ENCODE measurements around the gene MTUS2. TPM values are rescaled to one million over a fixed set of nuclear protein-coding genes. Genes with fewer than 3 reads are reported as not detected.

The MTUS2 gene
- total RNA-seq, 4 donors from 2014 or later: 0.26 to 0.72 (median 0.38) TPM; not detected in 1

DNA sequence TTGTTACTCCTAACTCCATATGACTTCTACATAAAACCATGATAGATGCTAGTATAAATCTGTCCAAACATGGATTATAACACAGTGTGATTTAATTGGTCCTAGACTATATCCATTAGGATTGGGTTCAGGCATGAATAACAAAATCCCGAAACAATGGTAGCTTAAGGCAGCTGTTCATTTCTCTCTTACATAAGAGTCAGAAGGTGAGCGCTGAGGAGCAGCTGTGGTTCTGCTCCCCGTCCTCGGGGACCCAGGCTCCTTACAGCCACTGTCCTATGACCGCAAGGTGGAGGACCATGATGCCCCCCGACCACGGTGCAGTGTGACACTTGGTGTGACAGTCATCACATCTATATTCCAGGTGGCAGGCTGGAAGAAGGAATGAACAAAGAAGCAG is 629.6 kb downstream of the MTUS2 start:
- no peaks in the 10 kb centered on the region for H3K36me3 ChIP-seq
- no peaks in the 10 kb centered on the region for H3K27me3 ChIP-seq
- peaks cover 3% of the 10 kb centered on the region for H3K4me1 ChIP-seq
- no peak for DNase-seq (ENCODE audit: low spot score in 2 of 2)
- TF ChIP-seq POLR2AphosphoS5 (IDR thresholded peaks at IDR 0.05) (no peak), EP300 (IDR thresholded peaks at IDR 0.05) (no peak), POLR2A (IDR thresholded peaks at IDR 0.05) (no peak)
- TF ChIP-seq, protein P1, sequence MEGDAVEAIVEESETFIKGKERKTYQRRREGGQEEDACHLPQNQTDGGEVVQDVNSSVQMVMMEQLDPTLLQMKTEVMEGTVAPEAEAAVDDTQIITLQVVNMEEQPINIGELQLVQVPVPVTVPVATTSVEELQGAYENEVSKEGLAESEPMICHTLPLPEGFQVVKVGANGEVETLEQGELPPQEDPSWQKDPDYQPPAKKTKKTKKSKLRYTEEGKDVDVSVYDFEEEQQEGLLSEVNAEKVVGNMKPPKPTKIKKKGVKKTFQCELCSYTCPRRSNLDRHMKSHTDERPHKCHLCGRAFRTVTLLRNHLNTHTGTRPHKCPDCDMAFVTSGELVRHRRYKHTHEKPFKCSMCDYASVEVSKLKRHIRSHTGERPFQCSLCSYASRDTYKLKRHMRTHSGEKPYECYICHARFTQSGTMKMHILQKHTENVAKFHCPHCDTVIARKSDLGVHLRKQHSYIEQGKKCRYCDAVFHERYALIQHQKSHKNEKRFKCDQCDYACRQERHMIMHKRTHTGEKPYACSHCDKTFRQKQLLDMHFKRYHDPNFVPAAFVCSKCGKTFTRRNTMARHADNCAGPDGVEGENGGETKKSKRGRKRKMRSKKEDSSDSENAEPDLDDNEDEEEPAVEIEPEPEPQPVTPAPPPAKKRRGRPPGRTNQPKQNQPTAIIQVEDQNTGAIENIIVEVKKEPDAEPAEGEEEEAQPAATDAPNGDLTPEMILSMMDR (IDR thresholded peaks at IDR 0.05): no peak
- H3K9me3 ChIP-seq: no peaks in the 10 kb centered on the region
- H3K27ac ChIP-seq: no peak overlapping the region
- H3K4me3 ChIP-seq: no peak overlapping the region
- WGBS: 91% methylated on average over 7 of the region's 7 CpGs

DNA sequence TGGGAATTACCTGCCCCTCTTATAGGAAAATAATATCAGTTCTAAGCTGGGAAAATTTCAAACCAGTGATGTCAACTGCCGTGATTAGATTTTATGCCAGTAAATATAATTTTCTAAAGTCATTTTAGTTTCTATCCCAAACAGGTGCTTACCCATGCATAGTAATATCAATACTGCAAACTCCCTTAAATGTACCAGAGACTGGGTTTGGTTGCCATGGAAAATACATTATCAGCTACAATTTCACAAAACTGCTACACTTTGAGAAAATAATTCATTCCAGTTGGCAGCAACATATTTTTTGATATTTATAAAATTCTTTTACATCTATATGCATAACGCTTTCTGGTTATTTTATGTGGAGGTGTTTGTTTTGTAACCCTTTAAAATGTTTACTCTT is 631.8 kb downstream of the MTUS2 start:
- no peak overlapping the region for H3K27ac ChIP-seq
- no peak for DNase-seq (ENCODE audit: low spot score in 2 of 2)
- no peak overlapping the region for H3K4me3 ChIP-seq
- H3K9me3 ChIP-seq: no peaks in the 10 kb centered on the region
- no peaks in the 10 kb centered on the region for H3K27me3 ChIP-seq
- 95% methylated on average over 2 of the region's 2 CpGs for WGBS
- no peak for TF ChIP-seq POLR2A (IDR thresholded peaks at IDR 0.05)
- no peak for TF ChIP-seq POLR2AphosphoS5 (IDR thresholded peaks at IDR 0.05)
- TF ChIP-seq EP300 (IDR thresholded peaks at IDR 0.05): no peak
- TF ChIP-seq, protein P1 (IDR thresholded peaks at IDR 0.05): no peak
- peaks cover 3% of the 10 kb centered on the region for H3K4me1 ChIP-seq
- no peaks in the 10 kb centered on the region for H3K36me3 ChIP-seq

DNA sequence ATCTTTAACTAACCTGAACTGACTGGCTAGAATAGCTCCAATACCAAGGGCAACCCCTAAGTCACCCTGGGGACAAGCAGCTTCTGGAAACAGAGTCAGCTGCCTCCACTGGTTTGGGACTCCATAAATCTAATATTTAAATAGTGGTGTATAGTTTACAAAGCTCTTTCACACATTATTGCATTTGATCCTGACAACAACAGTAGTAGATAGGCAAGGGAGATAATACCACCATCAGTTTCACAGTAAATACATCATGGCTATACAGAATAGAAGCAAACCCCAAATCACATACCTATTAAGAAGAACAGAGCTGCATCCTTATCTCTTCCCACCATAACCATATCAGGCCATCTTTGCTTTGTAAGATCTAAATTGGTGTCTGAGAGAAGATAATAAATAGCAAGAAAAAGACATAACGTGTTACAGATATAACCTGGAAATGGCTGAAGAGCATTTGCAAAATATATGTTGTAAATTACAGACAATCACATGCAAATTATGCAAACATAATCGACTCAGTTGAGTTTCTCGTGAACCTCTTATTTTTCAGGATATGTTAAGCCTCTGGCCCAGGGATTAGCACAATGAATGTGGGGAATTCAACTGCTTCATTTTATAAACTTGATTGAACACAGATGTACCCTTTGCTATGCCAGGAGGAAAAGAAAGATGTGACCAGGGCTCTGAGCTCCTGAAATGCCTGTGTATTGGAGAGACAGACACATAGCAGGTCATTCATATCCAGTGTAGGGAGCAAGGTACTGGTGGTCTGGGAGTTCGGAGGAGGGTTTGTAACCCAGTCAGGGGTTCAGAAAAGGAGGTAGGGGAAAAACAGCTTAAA is 632.9 kb downstream of the MTUS2 start:
- DNase-seq (ENCODE audit: low spot score in 2 of 2): no peak
- no peak overlapping the region for H3K4me3 ChIP-seq
- H3K4me1 ChIP-seq: peaks cover 3% of the 10 kb centered on the region
- H3K27ac ChIP-seq: no peak overlapping the region
- WGBS: 67% methylated on average over 4 of the region's 4 CpGs
- no peaks in the 10 kb centered on the region for H3K36me3 ChIP-seq
- H3K9me3 ChIP-seq: no peaks in the 10 kb centered on the region
- no peaks in the 10 kb centered on the region for H3K27me3 ChIP-seq
- TF ChIP-seq EP300 (IDR thresholded peaks at IDR 0.05) (no peak), POLR2AphosphoS5 (IDR thresholded peaks at IDR 0.05) (no peak), POLR2A (IDR thresholded peaks at IDR 0.05) (no peak)
- TF ChIP-seq, protein P1 (IDR thresholded peaks at IDR 0.05): no peak

- DNase-seq (ENCODE audit: low spot score in 2 of 2): no peak
These were observed 633.5 kb downstream of the MTUS2 start for GRCh38 chr13:29453617-29454011.

GRCh38 chr13:29454931-29455481 is 634.9 kb downstream of the MTUS2 start:
- Histone ChIP-seq H3K9me3 (no peaks in the 10 kb centered on the region), H3K36me3 (no peaks in the 10 kb centered on the region), H3K27me3 (no peaks in the 10 kb centered on the region), H3K27ac (no peak overlapping the region), H3K4me3 (no peak overlapping the region), H3K4me1 (peaks cover 3% of the 10 kb centered on the region)
- WGBS: 72% methylated on average over 6 of the region's 6 CpGs
- no peak for DNase-seq (ENCODE audit: low spot score in 2 of 2)
- TF ChIP-seq, protein P1 (IDR thresholded peaks at IDR 0.05): no peak
- TF ChIP-seq EP300 (IDR thresholded peaks at IDR 0.05): no peak
- no peak for TF ChIP-seq POLR2AphosphoS5 (IDR thresholded peaks at IDR 0.05)
- no peak for TF ChIP-seq POLR2A (IDR thresholded peaks at IDR 0.05)

More at GRCh38 chr13:29453617-29454011, 633.5 kb downstream of the MTUS2 start:
- H3K27me3 ChIP-seq: no peaks in the 10 kb centered on the region
- H3K4me1 ChIP-seq: peaks cover 3% of the 10 kb centered on the region
- no peaks in the 10 kb centered on the region for H3K9me3 ChIP-seq
- H3K27ac ChIP-seq: no peak overlapping the region
- no peak for TF ChIP-seq EP300 (IDR thresholded peaks at IDR 0.05)
- no peak for TF ChIP-seq POLR2A (IDR thresholded peaks at IDR 0.05)
- no peak for TF ChIP-seq POLR2AphosphoS5 (IDR thresholded peaks at IDR 0.05)
- TF ChIP-seq, protein P1 (IDR thresholded peaks at IDR 0.05): no peak
- H3K36me3 ChIP-seq: no peaks in the 10 kb centered on the region
- WGBS: 69% methylated on average over 1 of the region's 1 CpG
- no peak overlapping the region for H3K4me3 ChIP-seq

Data from suprapubic skin (tissue), 4 donors.